SK-N-MC (cell line): ENCODE results near the gene RNU1-1.
"Not testable (repeated sequence)": the region's sequence is repeated elsewhere in the genome, so short reads cannot be mapped to it uniquely, and the experiment has no call there.

Source experiments
- EZH2 ChIP-seq: fragments of 200-600 bp; sonication (generic); IDR thresholded peaks from one replicate; pipeline ENCODE4 v1.6.1; 2017; ENCODE audit warnings: antibody characterized with exemption
- POLR2AphosphoS5 ChIP-seq: IDR thresholded peaks from 2 replicates; pipeline ENCODE4 v1.6.1; 2012; ENCODE audit warnings: mild to moderate bottlenecking, low read depth, low read length, borderline replicate concordance

GRCh38 chr1:16492937-16493336 lies 21.1 kb downstream of the RNU1-1 start:
- TF ChIP-seq POLR2AphosphoS5, EZH2: not testable (repeated sequence)
